K562 (cell line): ENCODE measurements around the gene FCSK. TPM values are rescaled to one million over a fixed set of nuclear protein-coding genes. Genes with fewer than 3 reads are reported as not detected.

ENCODE experiments used
- ARHGAP35 ChIP-seq: fragments of 450-650 bp; IDR thresholded peaks from 2 replicates; pipeline ENCODE4 v1.6.1; 2018; ENCODE audit not compliant: partially characterized antibody
- CHD2 ChIP-seq: IDR thresholded peaks from 2 replicates; pipeline ENCODE4 v1.6.1; 2011; ENCODE audit warnings: low read depth, low read length
- DDX20 ChIP-seq: fragments of 450-650 bp; IDR thresholded peaks from 2 replicates; pipeline ENCODE4 v1.6.1; 2016; ENCODE audit warnings: missing genetic modification characterization, low read depth, mild to moderate bottlenecking, missing compliant biosample characterization, moderate library complexity
- ETV5 ChIP-seq: sonication (generic); formaldehyde crosslinking; IDR thresholded peaks from 2 replicates; pipeline ENCODE4 v1.4.0; 2020; ENCODE audit warnings: low read depth, mild to moderate bottlenecking, missing genetic modification reagents
- FIP1L1 ChIP-seq: fragments of 200-400 bp; formaldehyde crosslinking; IDR thresholded peaks from 2 replicates; pipeline ENCODE4 v1.6.1; 2018; ENCODE audit warnings: mild to moderate bottlenecking, low read depth, low read length; ENCODE audit not compliant: poor library complexity, severe bottlenecking
- HDAC2 ChIP-seq: fragments of 450-650 bp; IDR thresholded peaks from 2 replicates; pipeline ENCODE4 v1.6.1; 2016; ENCODE audit warnings: mild to moderate bottlenecking
- HDAC3 ChIP-seq: fragments of 450-650 bp; IDR thresholded peaks from 2 replicates; pipeline ENCODE4 v1.6.1; 2018; ENCODE audit warnings: borderline replicate concordance, mild to moderate bottlenecking, moderate library complexity; ENCODE audit not compliant: partially characterized antibody
- PRDM10 ChIP-seq: fragments of 450-650 bp; IDR thresholded peaks from 2 replicates; pipeline ENCODE4 v1.6.1; 2018; ENCODE audit not compliant: partially characterized antibody
- SFPQ ChIP-seq: fragments of 200-400 bp; formaldehyde crosslinking; IDR thresholded peaks from 2 replicates; pipeline ENCODE4 v1.6.1; 2017; ENCODE audit warnings: mild to moderate bottlenecking, low read depth, low read length, moderate library complexity
- SRF ChIP-seq, 2 experiments: fragments of 250-450, 450-650 bp in 1 of 2; sonication (Bioruptor Pico) in 1 of 2; sonication (generic) in 1 of 2; formaldehyde crosslinking; IDR thresholded peaks; 2 replicates each; pipeline versions ENCODE4 v1.5.0 to v1.5.1; 2020 to 2022; ENCODE audit warnings: mild to moderate bottlenecking in 1 of 2, missing genetic modification reagents in 1 of 2
- TRIM24 ChIP-seq, 2 experiments: fragments of 450-650 bp; IDR thresholded peaks; 2 replicates each; pipeline ENCODE4 v1.6.1; 2016
- TRIM25 ChIP-seq: fragments of 450-650 bp; IDR thresholded peaks from 2 replicates; pipeline ENCODE4 v1.7.0; 2016; ENCODE audit warnings: borderline replicate concordance
- ZBTB11 ChIP-seq, 3 experiments: fragments of 200-800 bp in 1 of 3; fragments of 250-450 bp in 1 of 3; fragments of 450-650 bp in 1 of 3; sonication (Bioruptor Pico) in 1 of 3; sonication (Bioruptor generic) in 1 of 3; formaldehyde crosslinking in 1 of 3; IDR thresholded peaks; 2 replicates each; pipeline versions ENCODE4 v1.6.1 to v1.8.0; 2016 to 2022; ENCODE audit warnings: mild to moderate bottlenecking in 2 of 3, missing genetic modification characterization in 2 of 3, missing compliant biosample characterization in 1 of 3, moderate library complexity in 1 of 3
- polyA plus RNA-seq, 8 experiments: library from polyadenylated mRNA; depleted of rRNA in 4 of 8; stranded (reverse) in 5 of 8; unstranded in 3 of 8; fragments of >200 nt; fragmentation: Nextera tagmentation in 2 of 8; fragmentation: Illumina TruSeq in 1 of 8; extraction: Ambion mirVana in 2 of 8; extraction: Trizol in 1 of 8; gene quantifications; 2 replicates each; pipeline versions ENCODE4 v1.2.1 to v1.2.3, GENCODE V29; 2011 to 2014; ENCODE audit warnings: inconsistent platforms in 1 of 8, missing spikeins in 1 of 8
- total RNA-seq, 7 experiments: library from RNA; depleted of rRNA in 6 of 7; stranded (reverse); fragments of >200 nt in 6 of 7; fragmentation: Illumina TruSeq in 2 of 7; extraction: Trizol in 2 of 7; gene quantifications; 2 replicates each; pipeline versions ENCODE4 v1.2.1 to v1.2.3, GENCODE V29; 2011 to 2021; ENCODE audit warnings: low replicate concordance in 1 of 7

Gene FCSK
- total and polyA plus RNA-seq, 9 of the 15 experiments (the other 6 are each of a cell fraction or from before 2014, with no cell fraction given) = 0.92 to 18.6 (median 8.3) TPM

GRCh38 chr16:70428178-70428998 lies 26.0 kb upstream of the FCSK start (continued):
- no peak for TF ChIP-seq TRIM25
- TF ChIP-seq ETV5 (CRISPR knock-in tag) = peak; percentile 98
- TF ChIP-seq SFPQ = no peak
- no peak for TF ChIP-seq ARHGAP35
- peak in 1 of 2 experiments; percentile 87; a peak in 2 of 4 replicates for TF ChIP-seq SRF (CRISPR knock-in tag; IDR thresholded peaks at IDR 0.05)
- TF ChIP-seq DDX20 (tag) = peak; percentile 39; the same call in 1 of the 2 replicates
- TF ChIP-seq PRDM10 = peak; percentile 77
- no peak for TF ChIP-seq FIP1L1
- TF ChIP-seq TRIM24 (IDR thresholded peaks at IDR 0.05) = peak; percentile 98
- peak; percentile 97 for TF ChIP-seq HDAC2
- TF ChIP-seq ZBTB11 (CRISPR knock-in tag; IDR thresholded peaks at IDR 0.05) = peak in 1 of 3 experiments; percentile 90; a peak in 2 of 6 replicates
- peak; percentile 56 for TF ChIP-seq CHD2
- TF ChIP-seq HDAC3 = peak; percentile 99
